HG03378 (cell line): ENCODE results near the gene REV3L.
"Not testable (repeated sequence)": the region's sequence is repeated elsewhere in the genome, so short reads cannot be mapped to it uniquely, and the experiment has no call there.

Source experiments
- ATAC-seq: cut with Tn5 transposase; IDR thresholded peaks from one replicate; pipeline ENCODE4 v1.9.1; 2021; ENCODE audit warnings: mild to moderate bottlenecking, moderate library complexity; ENCODE audit not compliant: unreplicated experiment

REV3L gene

GRCh38 chr6:111381123-111381522 lies 101.9 kb downstream of the REV3L start:
- no peak for ATAC-seq

- no peak for ATAC-seq
Measured at GRCh38 chr6:111379831-111380230, 103.2 kb downstream of the REV3L start.

DNA sequence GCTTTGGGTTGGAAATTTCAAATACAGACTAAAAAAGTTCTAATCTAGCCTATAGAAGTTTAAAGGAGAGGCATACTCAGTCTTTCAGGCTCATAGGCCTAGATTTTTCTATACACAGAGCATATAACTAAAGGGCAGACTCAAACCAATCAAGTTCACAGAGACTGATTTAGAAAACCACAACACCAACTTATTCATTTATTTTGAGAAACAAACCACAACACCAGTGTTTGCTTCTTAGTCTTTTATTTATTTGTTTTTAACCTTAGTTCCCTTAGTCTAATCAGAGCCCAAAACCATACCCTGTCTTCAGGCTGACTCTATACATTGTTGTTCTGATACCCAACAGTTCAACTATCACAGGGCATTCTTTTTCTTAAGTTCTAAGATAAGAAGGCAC lies 103.7 kb downstream of the REV3L start:
- no peak for ATAC-seq

DNA sequence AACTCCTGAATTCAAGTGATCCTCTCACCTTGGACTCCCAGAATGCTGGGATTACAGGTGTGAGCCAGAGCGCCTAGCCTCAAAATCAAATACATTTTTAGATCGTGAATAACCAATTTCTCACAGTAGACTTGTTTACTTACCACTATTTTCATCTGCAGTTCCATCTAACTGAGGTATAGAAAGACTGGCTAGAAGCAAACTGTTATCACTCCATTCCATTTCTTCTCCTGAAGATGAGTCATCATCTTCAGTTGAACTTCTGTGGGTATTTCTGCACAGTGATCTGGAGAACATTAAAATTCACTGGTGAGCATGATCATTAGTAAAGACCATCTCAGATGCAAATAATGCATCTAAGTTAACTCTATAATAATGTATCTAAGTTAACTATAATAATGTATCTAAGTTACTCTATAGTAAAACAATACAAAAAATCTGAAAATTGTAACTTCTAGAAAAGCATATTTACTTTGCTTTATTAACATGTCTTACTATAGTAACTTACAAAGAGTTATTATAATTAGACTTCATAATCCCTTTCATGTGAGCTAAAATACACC lies 105.4 kb downstream of the REV3L start:
- ATAC-seq: no peak

GRCh38 chr6:111367393-111368088 lies 115.5 kb downstream of the REV3L start:
- ATAC-seq: peak; percentile 79

GRCh38 chr6:111361648-111362047 lies 121.4 kb downstream of the REV3L start:
- ATAC-seq: no peak

- no peak for ATAC-seq
Measured at GRCh38 chr6:111358454-111358853, 124.6 kb downstream of the REV3L start.

DNA sequence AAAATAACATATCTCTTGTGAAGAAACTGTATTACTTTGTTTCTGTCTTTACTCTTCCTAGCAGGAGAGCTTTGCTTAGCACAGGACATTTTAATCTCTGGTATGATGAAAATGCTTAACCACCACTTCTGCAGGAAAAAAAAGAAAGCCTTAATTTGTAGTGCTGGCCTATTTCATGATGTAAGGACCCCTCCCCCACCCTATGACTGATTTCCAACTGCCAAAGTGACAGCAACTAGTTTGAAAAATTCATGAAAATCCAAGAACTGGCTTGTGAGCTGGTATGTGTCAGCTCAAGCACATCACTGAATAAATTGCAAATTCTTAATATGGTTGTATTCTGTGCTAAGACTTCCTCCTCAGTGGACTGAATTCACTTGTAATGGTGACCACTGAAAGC lies 125.3 kb downstream of the REV3L start:
- ATAC-seq: no peak

DNA sequence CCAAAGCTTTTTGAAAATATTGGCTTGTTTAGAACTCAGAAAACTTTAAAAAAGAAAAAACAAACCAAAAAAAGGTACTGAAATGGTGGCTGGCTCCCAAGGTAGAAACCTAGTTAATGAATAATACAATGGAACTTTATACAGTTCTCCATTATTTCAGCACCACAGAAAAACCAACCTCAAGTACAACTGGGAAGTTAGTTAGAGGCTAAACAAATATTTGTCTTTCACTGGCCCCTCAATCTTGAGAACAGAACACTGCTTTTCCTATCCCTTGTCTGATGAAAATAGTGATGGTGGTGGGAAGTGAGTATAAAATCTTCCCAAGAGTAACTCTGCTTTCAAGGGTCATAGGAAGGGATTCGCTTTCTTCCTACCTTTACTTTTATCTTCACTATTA lies 126.5 kb downstream of the REV3L start:
- ATAC-seq: no peak

DNA sequence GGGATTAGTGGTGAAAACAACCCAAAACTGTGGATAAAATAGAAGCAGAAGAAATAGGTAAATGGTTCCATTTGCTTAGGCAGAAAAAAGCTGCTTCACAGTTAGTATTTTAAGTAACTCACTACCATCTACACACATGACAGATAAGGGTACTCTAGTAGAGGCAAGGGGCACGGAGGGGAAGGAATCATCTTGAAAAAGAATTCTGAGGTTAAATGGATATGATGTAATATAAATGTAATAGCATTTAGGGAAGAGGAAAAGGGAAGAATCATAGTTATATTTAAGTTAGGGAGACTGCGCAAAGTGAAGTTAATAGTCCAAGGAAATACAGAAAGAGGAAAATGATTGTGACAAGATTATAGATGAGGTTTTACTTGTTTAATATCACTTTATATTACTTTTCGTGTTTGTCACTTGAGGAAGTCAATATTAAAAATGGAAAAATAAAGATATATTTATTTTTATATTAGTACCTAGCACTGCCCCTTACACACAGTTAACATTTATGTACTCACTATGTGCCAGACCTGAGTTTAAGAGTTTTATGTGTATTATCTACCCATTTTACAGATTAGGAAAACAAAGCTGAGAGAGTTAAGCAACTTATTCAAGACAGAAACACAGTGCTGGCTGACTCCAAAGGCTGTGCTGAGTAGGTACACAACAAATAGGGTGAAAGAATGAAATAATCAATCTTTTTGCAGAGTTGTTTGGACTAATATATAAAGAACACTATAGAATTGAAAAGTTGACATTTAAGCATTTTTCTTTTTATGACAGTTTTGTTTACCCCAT lies 128.1 kb downstream of the REV3L start:
- ATAC-seq: no peak

DNA sequence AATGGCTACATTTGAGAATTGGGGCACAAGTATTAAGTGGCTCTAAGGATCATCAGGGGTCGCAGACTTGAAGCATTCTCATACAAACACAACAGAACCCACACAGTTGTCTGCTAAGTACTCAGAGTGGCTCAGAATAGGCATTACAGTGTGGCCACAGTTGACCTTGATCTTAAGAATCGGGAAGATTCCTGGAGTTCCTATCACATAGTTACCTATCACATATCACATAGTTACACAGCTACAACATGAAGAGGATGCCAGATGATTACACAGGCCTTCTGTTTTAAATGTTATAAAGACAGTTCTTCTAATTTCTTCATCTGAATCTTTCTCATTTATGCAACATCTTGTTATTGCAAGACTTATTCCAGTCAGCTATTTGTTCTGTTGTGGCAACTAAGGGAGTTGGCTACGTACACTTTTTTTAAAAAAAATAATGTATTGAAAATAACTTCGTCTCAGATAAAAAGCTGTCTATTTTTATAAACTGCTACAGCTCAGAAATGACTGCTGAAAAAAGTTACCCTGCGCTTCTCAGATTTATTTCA lies 129.0 kb downstream of the REV3L start:
- ATAC-seq: no peak

DNA sequence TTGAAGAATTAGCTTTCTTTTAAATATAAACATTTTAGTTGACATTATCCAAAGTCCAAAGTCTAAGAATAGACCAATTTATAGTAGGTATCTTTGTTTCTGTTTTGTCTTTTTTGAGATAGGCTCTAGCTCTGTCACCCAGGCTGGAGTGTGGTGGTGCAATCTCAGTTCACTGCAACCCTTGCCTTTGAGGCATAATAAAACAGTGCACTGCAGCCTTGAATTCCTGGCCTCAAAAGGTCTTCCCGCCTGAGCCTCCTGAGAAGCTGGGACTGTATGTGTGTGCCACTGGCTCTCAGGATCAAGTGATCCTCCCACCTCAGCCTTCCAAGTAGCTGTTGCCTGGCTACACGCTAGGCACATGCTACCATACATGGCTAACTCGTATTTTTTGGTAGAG lies 135.4 kb downstream of the REV3L start:
- no peak for ATAC-seq

GRCh38 chr6:111342913-111343312 lies 140.1 kb downstream of the REV3L start:
- peak; percentile 30 for ATAC-seq

GRCh38 chr6:111339294-111339693 lies 143.7 kb downstream of the REV3L start:
- ATAC-seq: peak; percentile 28

- ATAC-seq: peak; percentile 99
Measured at GRCh38 chr6:111338843-111339242, 144.2 kb downstream of the REV3L start.

- no peak for ATAC-seq
Measured at GRCh38 chr6:111337829-111338236, 145.2 kb downstream of the REV3L start.

GRCh38 chr6:111329882-111330633 lies 153.0 kb downstream of the REV3L start:
- peak; percentile 90 for ATAC-seq

DNA sequence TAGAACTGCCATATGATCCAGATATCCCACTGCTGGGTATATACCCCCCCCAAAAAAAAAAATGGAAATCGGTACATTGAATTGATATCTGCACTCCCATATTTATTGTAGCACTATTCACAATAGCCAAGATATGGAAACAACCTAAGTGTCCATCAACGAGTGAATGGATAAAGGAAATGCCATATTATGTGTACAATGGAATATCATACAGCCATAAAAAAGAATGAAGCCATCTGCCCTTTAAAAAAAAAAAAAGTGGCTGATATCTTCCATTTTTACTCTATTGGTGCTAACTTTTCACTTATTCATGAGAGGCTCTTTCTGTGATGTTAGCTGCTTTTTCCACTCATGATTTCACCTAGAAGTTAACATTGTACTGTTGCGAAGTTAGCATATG lies 156.5 kb downstream of the REV3L start:
- no peak for ATAC-seq

- no peak for ATAC-seq
Measured at GRCh38 chr6:111322145-111322544, 160.9 kb downstream of the REV3L start.

- ATAC-seq: not testable (repeated sequence)
Measured at GRCh38 chr6:111307950-111308349, 175.1 kb downstream of the REV3L start.

GRCh38 chr6:111307275-111307858 lies 175.7 kb downstream of the REV3L start:
- no peak for ATAC-seq
